ENCODE measurements around the gene ZC3H7B. TPM values are rescaled to one million over a fixed set of nuclear protein-coding genes. Genes with fewer than 3 reads are reported as not detected.

Gene ZC3H7B
- total RNA-seq, 1 experiment from 2014 or later = 42.0 TPM

DNA sequence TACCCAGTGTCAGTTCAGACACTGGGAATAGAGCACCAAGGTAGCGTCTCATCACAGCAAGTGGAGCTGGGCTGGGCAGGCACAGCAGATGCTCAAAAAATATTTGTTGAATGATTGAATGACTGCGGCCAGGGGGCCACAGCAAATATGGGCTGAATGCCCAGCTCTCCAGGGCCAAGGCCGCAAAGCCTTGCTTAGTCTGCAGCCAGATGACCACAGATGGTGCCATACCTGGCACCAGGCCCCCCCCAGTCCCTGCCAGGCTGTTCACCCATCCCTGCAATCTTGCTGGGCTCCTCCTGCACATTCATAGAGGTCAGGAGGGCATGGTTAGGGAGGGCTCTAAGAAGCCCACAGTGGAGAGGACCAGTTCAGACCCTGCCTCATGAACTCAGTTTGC lies 32.9 kb downstream of the ZC3H7B start:
- Histone ChIP-seq H3K9me3 (ENCODE audit: control insufficient read depth in 1 of 2, insufficient read depth in 1 of 2, low read depth in 1 of 2, low read length in 2 of 2) (no peaks in the 10 kb centered on the region), H3K27me3 (ENCODE audit: insufficient read depth, low read length) (no peaks in the 10 kb centered on the region), H3K9me2 (ENCODE audit: insufficient read depth) (no peaks in the 10 kb centered on the region), H3K9ac (ENCODE audit: low read length) (no peak overlapping the region), H4K20me1 (ENCODE audit: insufficient read depth) (no peaks in the 10 kb centered on the region), H3K27ac (ENCODE audit: low read depth, low read length) (no peak overlapping the region), H3K4me1 (ENCODE audit: control insufficient read depth in 1 of 2, insufficient read depth in 2 of 2, low read length in 2 of 2) (no peaks in the 10 kb centered on the region), H3K36me3 (ENCODE audit: control insufficient read depth in 1 of 2, insufficient read depth in 2 of 2, low read length in 2 of 2) (peaks cover 12 to 15% of the 10 kb centered on the region in 2 experiments; a peak in 3 of 4 replicates), H3K4me2 (ENCODE audit: low read length) (no peak overlapping the region), H3K79me2 (ENCODE audit: insufficient read depth, low read length) (no peaks in the 10 kb centered on the region), H2AFZ (ENCODE audit: low read depth, low read length, poor library complexity, severe bottlenecking) (no peak overlapping the region), H3K4me3 (replicated peaks in 1 of 2; ENCODE audit: low read depth in 1 of 2, low read length in 2 of 2) (no peak overlapping the region)
- CTCF ChIA-PET = no interaction called here
- ATAC-seq (no peak), DNase-seq (ENCODE audit: low read depth, low spot score) (no peak)
- BruUV-seq (replicated peaks) = no TSS peak
- intact Hi-C loops (cut with micrococcal nuclease) = no loop called here
- RAD21 ChIA-PET (ENCODE audit: low non-redundant PET in 1 of 2, low total read pairs in 2 of 2, uncharacterized antibody in 2 of 2, unreplicated experiment in 2 of 2) = no interaction called here
- no peak for TF ChIP-seq EZH2phosphoT487 (IDR thresholded peaks at IDR 0.05; ENCODE audit: borderline replicate concordance)
- POLR2A ChIA-PET = no interaction called here

DNA sequence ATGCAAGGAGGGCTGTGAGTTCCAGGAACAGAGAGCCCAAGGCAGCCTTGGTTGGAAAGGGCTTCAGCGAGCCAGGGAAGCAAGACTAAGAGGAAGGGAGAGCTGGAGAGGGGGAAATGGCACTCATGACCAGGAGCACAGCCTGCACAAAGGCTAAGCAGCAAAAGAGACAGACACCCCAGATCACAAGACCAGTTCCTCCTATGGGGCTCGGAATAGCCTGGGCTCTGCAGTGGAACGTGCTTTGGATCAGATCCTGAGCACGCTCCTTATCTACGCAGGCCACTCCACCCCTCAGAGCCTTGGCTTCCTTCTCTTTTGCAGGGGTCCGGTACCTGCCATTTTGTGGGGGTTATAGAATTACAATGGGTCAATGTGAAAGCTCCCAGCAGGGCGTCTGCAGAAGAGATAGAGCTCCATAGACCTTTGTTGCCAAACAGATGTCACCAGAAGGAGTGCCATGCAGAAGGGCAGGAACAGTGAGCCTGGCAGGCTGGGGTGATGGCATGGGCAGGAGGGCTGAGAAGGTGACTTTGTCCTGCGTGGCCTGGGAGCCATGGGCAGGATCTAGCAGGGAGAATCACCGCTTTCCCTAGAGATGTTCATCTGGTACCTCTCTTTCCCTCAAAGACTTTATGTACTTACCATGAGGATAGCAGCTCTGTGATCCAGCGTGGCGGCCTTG lies 33.8 kb downstream of the ZC3H7B start:
- POLR2A ChIA-PET = no interaction called here
- ATAC-seq (no peak), DNase-seq (ENCODE audit: low read depth, low spot score) (no peak)
- no peak overlapping the region for H3K4me2 ChIP-seq (ENCODE audit: low read length)
- H2AFZ ChIP-seq (ENCODE audit: low read depth, low read length, poor library complexity, severe bottlenecking) = no peak overlapping the region
- no peak overlapping the region for H3K9ac ChIP-seq (ENCODE audit: low read length)
- no TSS peak for BruUV-seq (replicated peaks)
- H3K4me1 ChIP-seq (ENCODE audit: control insufficient read depth in 1 of 2, insufficient read depth in 2 of 2, low read length in 2 of 2) = no peaks in the 10 kb centered on the region
- no peak overlapping the region for H3K4me3 ChIP-seq (replicated peaks in 1 of 2; ENCODE audit: low read depth in 1 of 2, low read length in 2 of 2)
- CTCF ChIA-PET = no interaction called here
- H4K20me1 ChIP-seq (ENCODE audit: insufficient read depth) = no peaks in the 10 kb centered on the region
- H3K36me3 ChIP-seq (ENCODE audit: control insufficient read depth in 1 of 2, insufficient read depth in 2 of 2, low read length in 2 of 2) = peaks cover 11 to 12% of the 10 kb centered on the region in 2 experiments; a peak in 3 of 4 replicates
- no peaks in the 10 kb centered on the region for H3K79me2 ChIP-seq (ENCODE audit: insufficient read depth, low read length)
- intact Hi-C loops (cut with micrococcal nuclease) = no loop called here
- no peaks in the 10 kb centered on the region for H3K27me3 ChIP-seq (ENCODE audit: insufficient read depth, low read length)
- no peak overlapping the region for H3K27ac ChIP-seq (ENCODE audit: low read depth, low read length)
- no peaks in the 10 kb centered on the region for H3K9me3 ChIP-seq (ENCODE audit: control insufficient read depth in 1 of 2, insufficient read depth in 1 of 2, low read depth in 1 of 2, low read length in 2 of 2)
- RAD21 ChIA-PET (ENCODE audit: low non-redundant PET in 1 of 2, low total read pairs in 2 of 2, uncharacterized antibody in 2 of 2, unreplicated experiment in 2 of 2) = no interaction called here
- H3K9me2 ChIP-seq (ENCODE audit: insufficient read depth) = no peaks in the 10 kb centered on the region
- TF ChIP-seq SP1 (IDR thresholded peaks at IDR 0.05; ENCODE audit: low read depth) = no peak
- no peak for TF ChIP-seq CTCF (IDR thresholded peaks at IDR 0.05 in 2 of 3, conservative IDR thresholded peaks at IDR 0.05 in 1 of 3; ENCODE audit: borderline replicate concordance in 1 of 3, insufficient read depth in 1 of 3, low read depth in 2 of 3, low read length in 2 of 3)
- no peak for TF ChIP-seq ZNF274 (IDR thresholded peaks at IDR 0.05; ENCODE audit: low read depth, low read length)
- TF ChIP-seq, protein P1, sequence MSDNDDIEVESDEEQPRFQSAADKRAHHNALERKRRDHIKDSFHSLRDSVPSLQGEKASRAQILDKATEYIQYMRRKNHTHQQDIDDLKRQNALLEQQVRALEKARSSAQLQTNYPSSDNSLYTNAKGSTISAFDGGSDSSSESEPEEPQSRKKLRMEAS (IDR thresholded peaks at IDR 0.05) = no peak
- no peak for TF ChIP-seq SRF (IDR thresholded peaks at IDR 0.05; ENCODE audit: low read depth)
- TF ChIP-seq CEBPB (IDR thresholded peaks at IDR 0.05; ENCODE audit: low read depth) = no peak
- no peak for TF ChIP-seq POLR2A (IDR thresholded peaks at IDR 0.05; ENCODE audit: borderline replicate concordance, extremely low read depth, insufficient read depth, insufficient read length)
- TF ChIP-seq, protein P2, sequence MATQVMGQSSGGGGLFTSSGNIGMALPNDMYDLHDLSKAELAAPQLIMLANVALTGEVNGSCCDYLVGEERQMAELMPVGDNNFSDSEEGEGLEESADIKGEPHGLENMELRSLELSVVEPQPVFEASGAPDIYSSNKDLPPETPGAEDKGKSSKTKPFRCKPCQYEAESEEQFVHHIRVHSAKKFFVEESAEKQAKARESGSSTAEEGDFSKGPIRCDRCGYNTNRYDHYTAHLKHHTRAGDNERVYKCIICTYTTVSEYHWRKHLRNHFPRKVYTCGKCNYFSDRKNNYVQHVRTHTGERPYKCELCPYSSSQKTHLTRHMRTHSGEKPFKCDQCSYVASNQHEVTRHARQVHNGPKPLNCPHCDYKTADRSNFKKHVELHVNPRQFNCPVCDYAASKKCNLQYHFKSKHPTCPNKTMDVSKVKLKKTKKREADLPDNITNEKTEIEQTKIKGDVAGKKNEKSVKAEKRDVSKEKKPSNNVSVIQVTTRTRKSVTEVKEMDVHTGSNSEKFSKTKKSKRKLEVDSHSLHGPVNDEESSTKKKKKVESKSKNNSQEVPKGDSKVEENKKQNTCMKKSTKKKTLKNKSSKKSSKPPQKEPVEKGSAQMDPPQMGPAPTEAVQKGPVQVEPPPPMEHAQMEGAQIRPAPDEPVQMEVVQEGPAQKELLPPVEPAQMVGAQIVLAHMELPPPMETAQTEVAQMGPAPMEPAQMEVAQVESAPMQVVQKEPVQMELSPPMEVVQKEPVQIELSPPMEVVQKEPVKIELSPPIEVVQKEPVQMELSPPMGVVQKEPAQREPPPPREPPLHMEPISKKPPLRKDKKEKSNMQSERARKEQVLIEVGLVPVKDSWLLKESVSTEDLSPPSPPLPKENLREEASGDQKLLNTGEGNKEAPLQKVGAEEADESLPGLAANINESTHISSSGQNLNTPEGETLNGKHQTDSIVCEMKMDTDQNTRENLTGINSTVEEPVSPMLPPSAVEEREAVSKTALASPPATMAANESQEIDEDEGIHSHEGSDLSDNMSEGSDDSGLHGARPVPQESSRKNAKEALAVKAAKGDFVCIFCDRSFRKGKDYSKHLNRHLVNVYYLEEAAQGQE (IDR thresholded peaks at IDR 0.05; ENCODE audit: low read depth) = no peak
- TF ChIP-seq TCF7L2 (IDR thresholded peaks at IDR 0.05; ENCODE audit: borderline replicate concordance, extremely low read depth, insufficient read depth, insufficient read length) = no peak
- TF ChIP-seq RAD21 (IDR thresholded peaks at IDR 0.05; ENCODE audit: low read depth) = no peak
- TF ChIP-seq SIN3A (IDR thresholded peaks at IDR 0.05; ENCODE audit: low read depth) = no peak

Data from HCT116 (cell line).